Hepatocyte (in vitro differentiated cells): ENCODE measurements around the gene KRTAP10-7. TPM values are rescaled to one million over a fixed set of nuclear protein-coding genes. Genes with fewer than 3 reads are reported as not detected.

Source experiments
- DNase-seq: peaks from one replicate; pipeline ENCODE4 v3.0.0-alpha.2; 2016; ENCODE audit warnings: low spot score
- H2AFZ ChIP-seq: fragments of 200-600 bp; sonication (generic); 2 replicates; pipeline ENCODE4 v1.6.0; 2016; ENCODE audit warnings: antibody characterized with exemption, mild to moderate bottlenecking
- H3K27ac ChIP-seq: fragments of 200-600 bp; sonication (generic); 2 replicates; pipeline ENCODE4 v1.5.1; 2016; ENCODE audit warnings: mild to moderate bottlenecking
- H3K27me3 ChIP-seq: fragments of 200-600 bp; sonication (generic); 2 replicates; pipeline ENCODE4 v1.6.1; 2016
- H3K36me3 ChIP-seq: fragments of 200-600 bp; sonication (generic); replicated peaks from 2 replicates; pipeline ENCODE4 v1.5.1; 2016; ENCODE audit warnings: low read depth; ENCODE audit not compliant: insufficient read depth
- H3K4me1 ChIP-seq: fragments of 200-600 bp; sonication (generic); 2 replicates; pipeline ENCODE4 v1.5.1; 2016; ENCODE audit warnings: mild to moderate bottlenecking, moderate library complexity; ENCODE audit not compliant: insufficient read depth
- H3K4me2 ChIP-seq: fragments of 200-600 bp; sonication (generic); 2 replicates; pipeline ENCODE4 v1.6.0; 2016
- H3K4me3 ChIP-seq: fragments of 200-600 bp; sonication (generic); 2 replicates; pipeline ENCODE4 v1.5.1; 2016; ENCODE audit warnings: mild to moderate bottlenecking
- H3K79me2 ChIP-seq: fragments of 200-600 bp; sonication (generic); 2 replicates; pipeline ENCODE4 v1.6.0; 2017; ENCODE audit warnings: mild to moderate bottlenecking
- H3K9me2 ChIP-seq: fragments of 200-600 bp; sonication (generic); replicated peaks from 2 replicates; pipeline ENCODE4 v1.6.0; 2017; ENCODE audit warnings: mild to moderate bottlenecking; ENCODE audit not compliant: insufficient read depth
- H3K9me3 ChIP-seq: fragments of 200-600 bp; sonication (generic); 2 replicates; pipeline ENCODE4 v1.5.1; 2016; ENCODE audit warnings: low read depth, mild to moderate bottlenecking
- H4K20me1 ChIP-seq: fragments of 200-600 bp; sonication (generic); 2 replicates; pipeline ENCODE4 v1.6.0; 2016; ENCODE audit warnings: mild to moderate bottlenecking; ENCODE audit not compliant: insufficient read depth, poor library complexity, severe bottlenecking
- EZH2 ChIP-seq: fragments of 200-600 bp; sonication (generic); IDR thresholded peaks from 2 replicates; pipeline ENCODE4 v1.6.1; 2016; ENCODE audit warnings: antibody characterized with exemption, mild to moderate bottlenecking, borderline replicate concordance
- EZH2phosphoT487 ChIP-seq: fragments of 200-600 bp; sonication (generic); IDR thresholded peaks from one replicate; pipeline ENCODE4 v1.6.1; 2018; ENCODE audit warnings: antibody characterized with exemption, mild to moderate bottlenecking, low read depth, moderate library complexity; ENCODE audit not compliant: unreplicated experiment, severe bottlenecking
- WGBS: methylation state at CpG from one replicate; pipeline ENCODE4 v1.1.6; 2016; ENCODE audit warnings: low lambda C conversion rate; ENCODE audit errors: missing lambda C conversion rate; 5-methylcytosine and 5-hydroxymethylcytosine counted together
- polyA plus RNA-seq: library from polyadenylated mRNA; unstranded; fragments of >200 nt; fragmentation: Nextera tagmentation; extraction: Ambion mirVana; gene quantifications from 2 replicates; pipeline ENCODE4 v1.2.1, GENCODE V29; 2016
- total RNA-seq: library from RNA; depleted of rRNA; stranded (reverse); fragments of >200 nt; gene quantifications from 2 replicates; pipeline ENCODE4 v1.2.3, GENCODE V29; 2014
- TF ChIP-seq, protein P1 (sequence below): fragments of 200-600 bp; sonication (generic); IDR thresholded peaks from 2 replicates; pipeline ENCODE4 v1.5.1; 2016; ENCODE audit warnings: antibody characterized with exemption, mild to moderate bottlenecking; ENCODE audit not compliant: poor library complexity

KRTAP10-7 gene
- total and polyA plus RNA-seq, 2 experiments from 2014 or later: not detected

DNA sequence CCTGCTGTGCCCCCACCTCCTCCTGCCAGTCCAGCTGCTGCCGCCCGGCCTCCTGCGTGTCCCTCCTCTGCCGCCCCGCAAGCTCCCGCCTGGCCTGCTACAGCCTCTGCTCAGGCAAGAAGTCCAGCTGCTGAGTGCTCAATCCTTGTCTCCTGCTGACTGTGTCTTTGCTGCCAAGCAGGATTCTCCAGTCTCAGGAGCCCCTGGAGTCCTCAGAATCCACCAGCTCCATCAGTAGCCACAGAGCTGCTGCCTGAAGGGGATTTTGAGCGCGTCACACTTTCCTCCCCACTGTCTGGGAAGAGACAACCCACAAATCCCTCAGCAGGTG, 46.8 kb downstream of the KRTAP10-7 start:
- Histone ChIP-seq H3K79me2 (no peaks in the 10 kb centered on the region), H3K9me2 (no peaks in the 10 kb centered on the region), H3K27ac (no peak overlapping the region), H2AFZ (no peak overlapping the region), H3K4me1 (no peaks in the 10 kb centered on the region), H3K4me2 (no peak overlapping the region), H3K36me3 (no peaks in the 10 kb centered on the region), H3K4me3 (no peak overlapping the region), H3K27me3 (no peaks in the 10 kb centered on the region), H3K9me3 (peaks cover 4% of the 10 kb centered on the region), H4K20me1 (no peaks in the 10 kb centered on the region)
- no peak for DNase-seq
- WGBS: 68% methylated on average over 8 of the region's 8 CpGs
- TF ChIP-seq, protein P1, sequence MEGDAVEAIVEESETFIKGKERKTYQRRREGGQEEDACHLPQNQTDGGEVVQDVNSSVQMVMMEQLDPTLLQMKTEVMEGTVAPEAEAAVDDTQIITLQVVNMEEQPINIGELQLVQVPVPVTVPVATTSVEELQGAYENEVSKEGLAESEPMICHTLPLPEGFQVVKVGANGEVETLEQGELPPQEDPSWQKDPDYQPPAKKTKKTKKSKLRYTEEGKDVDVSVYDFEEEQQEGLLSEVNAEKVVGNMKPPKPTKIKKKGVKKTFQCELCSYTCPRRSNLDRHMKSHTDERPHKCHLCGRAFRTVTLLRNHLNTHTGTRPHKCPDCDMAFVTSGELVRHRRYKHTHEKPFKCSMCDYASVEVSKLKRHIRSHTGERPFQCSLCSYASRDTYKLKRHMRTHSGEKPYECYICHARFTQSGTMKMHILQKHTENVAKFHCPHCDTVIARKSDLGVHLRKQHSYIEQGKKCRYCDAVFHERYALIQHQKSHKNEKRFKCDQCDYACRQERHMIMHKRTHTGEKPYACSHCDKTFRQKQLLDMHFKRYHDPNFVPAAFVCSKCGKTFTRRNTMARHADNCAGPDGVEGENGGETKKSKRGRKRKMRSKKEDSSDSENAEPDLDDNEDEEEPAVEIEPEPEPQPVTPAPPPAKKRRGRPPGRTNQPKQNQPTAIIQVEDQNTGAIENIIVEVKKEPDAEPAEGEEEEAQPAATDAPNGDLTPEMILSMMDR: no peak

DNA sequence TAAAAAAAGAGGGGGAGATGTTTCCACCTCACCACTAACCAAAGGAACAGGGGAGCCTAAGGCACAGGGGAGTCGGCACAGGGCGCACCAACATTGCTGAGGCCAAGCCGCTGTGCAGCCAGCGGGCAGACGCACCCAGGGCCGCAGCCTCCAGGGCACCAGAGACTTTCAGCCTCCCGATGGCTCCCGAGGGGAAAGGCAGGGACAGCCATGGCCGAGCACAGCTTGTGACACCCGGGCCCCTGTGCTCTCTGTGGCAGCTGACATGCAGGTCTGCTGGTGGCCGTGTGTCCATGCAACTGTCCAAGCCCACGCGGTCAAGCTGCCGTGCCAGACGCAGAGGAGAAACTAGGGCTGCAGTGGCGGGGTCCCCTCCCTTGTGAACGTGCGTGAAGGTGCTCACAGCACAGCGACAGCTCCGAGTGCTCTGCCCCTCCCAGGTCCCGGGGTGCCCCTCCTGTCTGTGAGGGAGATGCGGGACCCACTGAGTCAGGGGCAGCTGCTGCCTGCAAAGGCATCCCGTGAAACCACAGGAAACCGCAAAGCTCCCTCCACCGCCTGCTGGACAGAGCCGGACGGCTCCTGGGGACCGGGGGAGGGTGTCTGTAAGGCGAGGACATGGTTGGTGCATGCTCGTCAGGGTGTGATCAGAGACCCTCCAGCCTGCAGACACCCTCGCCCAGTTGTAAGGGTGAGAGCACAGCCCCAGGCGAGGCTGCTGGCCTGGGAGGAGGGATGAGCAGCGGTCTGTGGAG, 48.3 kb downstream of the KRTAP10-7 start:
- Histone ChIP-seq H2AFZ (no peak overlapping the region), H3K36me3 (no peaks in the 10 kb centered on the region), H3K4me2 (no peak overlapping the region), H3K4me3 (no peak overlapping the region), H3K4me1 (no peaks in the 10 kb centered on the region), H3K27ac (no peak overlapping the region), H3K27me3 (no peaks in the 10 kb centered on the region), H3K9me3 (peaks cover 4% of the 10 kb centered on the region), H3K9me2 (no peaks in the 10 kb centered on the region), H3K79me2 (no peaks in the 10 kb centered on the region), H4K20me1 (no peaks in the 10 kb centered on the region)
- WGBS: 89% methylated on average over 33 of the region's 33 CpGs
- TF ChIP-seq EZH2: no peak
- TF ChIP-seq EZH2phosphoT487: no peak
- TF ChIP-seq, protein P1: no peak
- no peak for DNase-seq

DNA sequence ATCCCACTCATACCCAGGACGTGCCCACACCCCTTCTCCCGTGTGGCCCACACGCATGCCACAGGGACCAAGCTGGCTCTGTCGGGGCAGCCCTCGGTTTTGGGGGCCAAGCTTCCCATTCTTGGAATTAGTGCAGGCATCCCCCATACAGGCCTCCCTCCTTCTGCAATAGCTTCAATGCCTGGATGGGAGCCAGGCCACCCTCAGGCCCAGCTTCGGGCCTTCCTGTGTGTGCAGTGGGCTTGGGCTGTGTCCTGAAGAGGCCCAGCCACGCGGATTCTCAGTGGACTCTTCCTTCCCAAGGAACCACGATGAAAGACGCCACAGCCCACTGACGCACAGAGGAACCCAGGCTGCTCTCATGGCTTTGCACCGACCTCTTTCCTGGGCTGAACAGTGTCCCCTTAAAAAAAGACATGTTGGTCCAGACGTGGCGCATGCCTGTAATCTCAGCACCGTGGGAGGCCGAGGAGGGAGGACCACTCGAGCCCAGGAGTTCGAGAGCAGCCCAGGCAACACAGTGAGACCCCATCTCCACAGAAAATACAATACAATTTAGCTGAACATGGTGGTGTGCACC, 49.2 kb downstream of the KRTAP10-7 start:
- no peaks in the 10 kb centered on the region for H3K27me3 ChIP-seq
- no peaks in the 10 kb centered on the region for H3K79me2 ChIP-seq
- H3K36me3 ChIP-seq: no peaks in the 10 kb centered on the region
- no peaks in the 10 kb centered on the region for H3K4me1 ChIP-seq
- H3K9me3 ChIP-seq: peaks cover under 1% of the 10 kb centered on the region
- 91% methylated on average over 18 of the region's 18 CpGs for WGBS
- DNase-seq: no peak
- H3K4me3 ChIP-seq: no peak overlapping the region
- H3K9me2 ChIP-seq: no peaks in the 10 kb centered on the region
- H3K27ac ChIP-seq: no peak overlapping the region
- H3K4me2 ChIP-seq: no peak overlapping the region
- TF ChIP-seq EZH2: no peak
- H4K20me1 ChIP-seq: no peaks in the 10 kb centered on the region
- H2AFZ ChIP-seq: no peak overlapping the region

DNA sequence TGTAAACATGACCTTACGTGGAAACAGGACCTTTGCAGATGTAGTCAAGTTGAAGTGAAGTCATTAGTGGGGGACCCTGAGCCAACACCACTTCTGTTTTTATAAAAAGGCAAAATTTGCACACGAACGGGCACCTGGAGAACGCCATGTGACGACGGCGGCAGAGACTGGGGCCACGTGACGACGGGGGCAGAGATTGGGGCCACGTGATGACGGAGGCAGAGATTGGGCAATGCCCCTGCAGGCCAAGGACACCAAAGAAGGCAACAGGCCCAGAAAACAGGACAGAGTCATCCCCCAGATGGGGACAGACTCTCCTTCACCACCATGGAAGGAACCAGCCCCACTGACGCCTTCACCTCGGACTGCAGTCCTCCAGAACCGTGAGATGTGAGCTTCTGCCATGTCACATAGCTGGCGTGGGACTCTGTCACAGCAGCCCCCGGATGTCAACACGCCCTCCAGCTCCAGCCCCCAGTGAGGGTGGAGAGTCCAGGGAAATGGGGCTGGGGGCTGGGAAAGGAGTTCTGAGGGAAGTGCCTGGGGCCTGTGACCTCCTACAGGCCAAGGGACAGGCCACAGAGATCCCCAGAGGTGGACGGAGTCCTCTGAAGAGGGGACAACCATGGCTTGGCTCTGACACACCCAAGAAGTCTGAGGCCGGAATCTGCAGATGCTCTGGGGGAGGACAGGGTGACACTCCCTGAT, 50.0 kb downstream of the KRTAP10-7 start:
- Histone ChIP-seq H3K27ac (no peak overlapping the region), H3K27me3 (no peaks in the 10 kb centered on the region), H3K9me2 (no peaks in the 10 kb centered on the region), H4K20me1 (no peaks in the 10 kb centered on the region), H3K79me2 (no peaks in the 10 kb centered on the region), H3K4me2 (no peak overlapping the region), H3K4me3 (no peak overlapping the region), H3K36me3 (no peaks in the 10 kb centered on the region), H3K9me3 (no peaks in the 10 kb centered on the region), H2AFZ (no peak overlapping the region), H3K4me1 (no peaks in the 10 kb centered on the region)
- TF ChIP-seq, protein P1: no peak
- TF ChIP-seq EZH2phosphoT487 (no peak), EZH2 (no peak)
- WGBS: 92% methylated on average over 20 of the region's 20 CpGs
- DNase-seq: no peak
